ENCODE measurements around the gene NAA80.
"Not testable (repeated sequence)": the region's sequence is repeated elsewhere in the genome, so short reads cannot be mapped to it uniquely, and the experiment has no call there.

Gene NAA80

GRCh38 chr3:50264964-50265485 lies 34.2 kb downstream of the NAA80 start:
- H3K4me3 ChIP-seq (ENCODE audit: low read depth in 1 of 5, low read length in 5 of 5) = no peak overlapping the region
- peaks cover 0 to 3% (median 0%) of the 10 kb centered on the region in 5 donors for H3K27me3 ChIP-seq (ENCODE audit: control insufficient read depth in 5 of 5, insufficient read depth in 4 of 5, low read length in 5 of 5)
- peak overlapping the region in 2 of 5 donors; percentile 35 to 82 for H3K9ac ChIP-seq (ENCODE audit: low read length in 5 of 5)
- H3K4me1 ChIP-seq (ENCODE audit: control insufficient read depth in 5 of 5, insufficient read depth in 5 of 5, low read length in 5 of 5) = peaks cover 15 to 95% (median 90%) of the 10 kb centered on the region in 5 donors
- H3K9me3 ChIP-seq (ENCODE audit: control insufficient read depth in 5 of 5, low read length in 5 of 5) = no peaks in the 10 kb centered on the region
- no peaks in the 10 kb centered on the region for H3K36me3 ChIP-seq (ENCODE audit: control insufficient read depth in 5 of 5, insufficient read depth in 5 of 5, low read length in 5 of 5)
- H3K27ac ChIP-seq (ENCODE audit: low read depth, low read length) = peak overlapping the region; percentile 83

GRCh38 chr3:50264383-50264963 lies 34.7 kb downstream of the NAA80 start:
- H3K9me3 ChIP-seq (ENCODE audit: control insufficient read depth in 5 of 5, low read length in 5 of 5) = no peaks in the 10 kb centered on the region
- H3K4me3 ChIP-seq (ENCODE audit: low read depth in 1 of 5, low read length in 5 of 5) = no peak overlapping the region
- H3K27ac ChIP-seq (ENCODE audit: low read depth, low read length) = peak overlapping the region; percentile 83
- peaks cover 15 to 94% (median 89%) of the 10 kb centered on the region in 5 donors for H3K4me1 ChIP-seq (ENCODE audit: control insufficient read depth in 5 of 5, insufficient read depth in 5 of 5, low read length in 5 of 5)
- H3K36me3 ChIP-seq (ENCODE audit: control insufficient read depth in 5 of 5, insufficient read depth in 5 of 5, low read length in 5 of 5) = no peaks in the 10 kb centered on the region
- peak overlapping the region in 2 of 5 donors; percentile 30 to 41 for H3K9ac ChIP-seq (ENCODE audit: low read length in 5 of 5)
- H3K27me3 ChIP-seq (ENCODE audit: control insufficient read depth in 5 of 5, insufficient read depth in 4 of 5, low read length in 5 of 5) = peaks cover 0 to 3% (median 0%) of the 10 kb centered on the region in 5 donors

- H3K4me1 ChIP-seq (ENCODE audit: control insufficient read depth in 5 of 5, insufficient read depth in 5 of 5, low read length in 5 of 5) = peaks cover 14 to 90% (median 83%) of the 10 kb centered on the region in 5 donors
- H3K36me3 ChIP-seq (ENCODE audit: control insufficient read depth in 5 of 5, insufficient read depth in 5 of 5, low read length in 5 of 5) = peaks cover 0 to 4% (median 0%) of the 10 kb centered on the region in 5 donors
- no peaks in the 10 kb centered on the region for H3K9me3 ChIP-seq (ENCODE audit: control insufficient read depth in 5 of 5, low read length in 5 of 5)
- peak overlapping the region; percentile 65 for H3K27ac ChIP-seq (ENCODE audit: low read depth, low read length)
- peaks cover 0 to 3% (median 0%) of the 10 kb centered on the region in 5 donors for H3K27me3 ChIP-seq (ENCODE audit: control insufficient read depth in 5 of 5, insufficient read depth in 4 of 5, low read length in 5 of 5)
- no peak overlapping the region for H3K4me3 ChIP-seq (ENCODE audit: low read depth in 1 of 5, low read length in 5 of 5)
- H3K9ac ChIP-seq (ENCODE audit: low read length in 5 of 5) = peak overlapping the region in 2 of 5 donors; percentile 30 to 41
These were observed 35.5 kb downstream of the NAA80 start for GRCh38 chr3:50263478-50264382.

- Histone ChIP-seq H3K9me3 (ENCODE audit: control insufficient read depth in 5 of 5, low read length in 5 of 5) (peaks cover 0 to 4% (median 2%) of the 10 kb centered on the region in 5 donors), H3K4me1 (ENCODE audit: control insufficient read depth in 5 of 5, insufficient read depth in 5 of 5, low read length in 5 of 5) (peaks cover 7 to 80% (median 74%) of the 10 kb centered on the region in 5 donors), H3K27ac (ENCODE audit: low read depth, low read length) (peak overlapping the region; percentile 65), H3K4me3 (ENCODE audit: low read depth in 1 of 5, low read length in 5 of 5) (peak overlapping the region in 1 of 5 donors; percentile 15), H3K27me3 (ENCODE audit: control insufficient read depth in 5 of 5, insufficient read depth in 4 of 5, low read length in 5 of 5) (peaks cover 0 to 3% (median 0%) of the 10 kb centered on the region in 5 donors), H3K36me3 (ENCODE audit: control insufficient read depth in 5 of 5, insufficient read depth in 5 of 5, low read length in 5 of 5) (peaks cover 0 to 14% (median 9%) of the 10 kb centered on the region in 5 donors), H3K9ac (ENCODE audit: low read length in 5 of 5) (peak overlapping the region in 1 of 5 donors; percentile 52)
These were observed 36.4 kb downstream of the NAA80 start for GRCh38 chr3:50262778-50263177.

- H3K4me3 ChIP-seq (ENCODE audit: low read depth in 1 of 5, low read length in 5 of 5); H3K9me3 ChIP-seq (ENCODE audit: control insufficient read depth in 5 of 5, low read length in 5 of 5); H3K9ac ChIP-seq (ENCODE audit: low read length in 5 of 5); H3K27me3 ChIP-seq (ENCODE audit: control insufficient read depth in 5 of 5, insufficient read depth in 4 of 5, low read length in 5 of 5): not testable (repeated sequence)
- Histone ChIP-seq H3K4me1 (ENCODE audit: control insufficient read depth in 5 of 5, insufficient read depth in 5 of 5, low read length in 5 of 5) (peaks cover 7 to 75% (median 69%) of the 10 kb centered on the region in 5 donors), H3K27ac (ENCODE audit: low read depth, low read length) (peak overlapping the region; percentile 65), H3K36me3 (ENCODE audit: control insufficient read depth in 5 of 5, insufficient read depth in 5 of 5, low read length in 5 of 5) (peaks cover 0 to 20% (median 15%) of the 10 kb centered on the region in 5 donors)
These were observed 37.0 kb downstream of the NAA80 start for GRCh38 chr3:50262200-50262599.

- Histone ChIP-seq H3K27me3 (ENCODE audit: control insufficient read depth in 5 of 5, insufficient read depth in 4 of 5, low read length in 5 of 5) (no peaks in the 10 kb centered on the region), H3K27ac (ENCODE audit: low read depth, low read length) (peak overlapping the region; percentile 88), H3K9me3 (ENCODE audit: control insufficient read depth in 5 of 5, low read length in 5 of 5) (peaks cover 0 to 10% (median 6%) of the 10 kb centered on the region in 5 donors), H3K9ac (ENCODE audit: low read length in 5 of 5) (peak overlapping the region in 3 of 5 donors; percentile 22 to 87 (median 25)), H3K36me3 (ENCODE audit: control insufficient read depth in 5 of 5, insufficient read depth in 5 of 5, low read length in 5 of 5) (peaks cover 0 to 27% (median 22%) of the 10 kb centered on the region in 5 donors), H3K4me1 (ENCODE audit: control insufficient read depth in 5 of 5, insufficient read depth in 5 of 5, low read length in 5 of 5) (peaks cover 4 to 68% (median 63%) of the 10 kb centered on the region in 5 donors), H3K4me3 (ENCODE audit: low read depth in 1 of 5, low read length in 5 of 5) (peak overlapping the region in 1 of 5 donors; percentile 15)
These were observed 37.7 kb downstream of the NAA80 start for GRCh38 chr3:50261505-50261904.

GRCh38 chr3:50260942-50261441 lies 38.2 kb downstream of the NAA80 start:
- Histone ChIP-seq H3K4me3 (ENCODE audit: low read depth in 1 of 5, low read length in 5 of 5) (peak overlapping the region; percentile 15 to 69 (median 62)), H3K9me3 (ENCODE audit: control insufficient read depth in 5 of 5, low read length in 5 of 5) (peaks cover 0 to 10% (median 6%) of the 10 kb centered on the region in 5 donors), H3K4me1 (ENCODE audit: control insufficient read depth in 5 of 5, insufficient read depth in 5 of 5, low read length in 5 of 5) (peaks cover 2 to 66% (median 59%) of the 10 kb centered on the region in 5 donors), H3K27me3 (ENCODE audit: control insufficient read depth in 5 of 5, insufficient read depth in 4 of 5, low read length in 5 of 5) (no peaks in the 10 kb centered on the region), H3K27ac (ENCODE audit: low read depth, low read length) (peak overlapping the region; percentile 88), H3K9ac (ENCODE audit: low read length in 5 of 5) (peak overlapping the region; percentile 38 to 87 (median 77)), H3K36me3 (ENCODE audit: control insufficient read depth in 5 of 5, insufficient read depth in 5 of 5, low read length in 5 of 5) (peaks cover 0 to 32% (median 27%) of the 10 kb centered on the region in 5 donors)

GRCh38 chr3:50260027-50260941 lies 38.9 kb downstream of the NAA80 start:
- peak overlapping the region; percentile 38 to 87 (median 77) for H3K9ac ChIP-seq (ENCODE audit: low read length in 5 of 5)
- peaks cover 0 to 10% (median 6%) of the 10 kb centered on the region in 5 donors for H3K9me3 ChIP-seq (ENCODE audit: control insufficient read depth in 5 of 5, low read length in 5 of 5)
- peak overlapping the region; percentile 88 for H3K27ac ChIP-seq (ENCODE audit: low read depth, low read length)
- H3K4me3 ChIP-seq (ENCODE audit: low read depth in 1 of 5, low read length in 5 of 5) = peak overlapping the region in 4 of 5 donors; percentile 57 to 69 (median 63)
- peaks cover 0 to 63% (median 58%) of the 10 kb centered on the region in 5 donors for H3K4me1 ChIP-seq (ENCODE audit: control insufficient read depth in 5 of 5, insufficient read depth in 5 of 5, low read length in 5 of 5)
- H3K36me3 ChIP-seq (ENCODE audit: control insufficient read depth in 5 of 5, insufficient read depth in 5 of 5, low read length in 5 of 5) = peaks cover 0 to 36% (median 30%) of the 10 kb centered on the region in 5 donors
- H3K27me3 ChIP-seq (ENCODE audit: control insufficient read depth in 5 of 5, insufficient read depth in 4 of 5, low read length in 5 of 5) = no peaks in the 10 kb centered on the region

All from subcutaneous abdominal adipose tissue (tissue), 5 donors.